Measurements from ENCODE around the gene PRDX2.

The PRDX2 gene

DNA sequence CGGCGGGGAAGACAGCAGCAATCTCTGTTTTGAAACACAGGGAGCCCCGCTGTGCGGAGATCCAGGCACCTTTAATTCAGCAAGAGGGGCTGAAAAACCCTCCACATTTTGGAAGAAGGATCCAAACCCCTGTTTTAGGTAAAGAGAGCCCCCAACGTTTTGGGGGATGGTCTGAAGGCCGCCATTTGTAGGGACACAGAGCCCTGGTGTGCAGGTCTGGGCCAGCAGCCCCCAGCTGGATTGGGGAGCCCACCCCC, 22.8 kb downstream of the PRDX2 start:
- DNase-seq: no peak

DNA sequence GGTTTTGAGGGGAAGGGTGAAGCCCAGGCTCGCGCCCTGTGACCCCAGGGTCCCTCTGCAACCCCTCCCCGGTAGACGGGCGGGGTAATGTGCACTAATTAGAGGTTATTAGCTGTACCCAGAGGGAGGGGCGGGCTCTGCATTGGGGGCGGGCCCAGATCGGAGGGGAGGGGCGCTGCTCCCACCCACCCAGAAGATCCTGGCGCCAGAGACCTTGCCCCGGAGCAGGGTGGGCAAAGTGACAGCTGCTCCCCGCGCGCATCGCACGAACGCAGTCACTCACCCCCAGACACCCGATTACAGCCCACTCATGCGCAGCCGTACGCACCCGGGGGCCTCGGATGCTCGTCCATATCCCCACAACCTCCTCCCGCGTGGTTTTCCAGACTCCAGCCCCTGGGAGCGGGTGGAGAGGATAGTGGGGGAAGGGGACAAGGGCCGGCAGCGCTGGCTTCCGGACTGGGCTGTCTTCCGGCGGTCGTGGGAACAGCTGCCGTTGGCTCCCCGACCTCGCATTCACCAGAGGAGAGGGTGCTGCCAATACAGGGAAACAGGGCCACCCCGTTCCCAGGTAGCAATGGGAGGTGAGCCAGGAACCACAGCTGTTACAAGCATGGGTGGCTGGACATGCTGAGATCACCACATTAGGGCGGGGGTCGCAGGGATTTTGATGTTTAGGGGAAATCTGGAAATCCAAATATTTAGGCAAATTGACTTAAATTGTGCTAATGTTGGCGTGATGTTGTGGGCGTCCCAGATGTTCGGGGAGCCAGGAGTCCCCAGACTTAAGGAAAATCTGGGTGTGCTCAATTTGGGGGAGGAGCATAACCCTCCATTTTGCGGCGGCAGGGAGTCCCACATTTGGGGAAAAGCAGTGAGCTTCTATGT, 23.3 kb downstream of the PRDX2 start:
- peak; percentile 34 for DNase-seq

DNA sequence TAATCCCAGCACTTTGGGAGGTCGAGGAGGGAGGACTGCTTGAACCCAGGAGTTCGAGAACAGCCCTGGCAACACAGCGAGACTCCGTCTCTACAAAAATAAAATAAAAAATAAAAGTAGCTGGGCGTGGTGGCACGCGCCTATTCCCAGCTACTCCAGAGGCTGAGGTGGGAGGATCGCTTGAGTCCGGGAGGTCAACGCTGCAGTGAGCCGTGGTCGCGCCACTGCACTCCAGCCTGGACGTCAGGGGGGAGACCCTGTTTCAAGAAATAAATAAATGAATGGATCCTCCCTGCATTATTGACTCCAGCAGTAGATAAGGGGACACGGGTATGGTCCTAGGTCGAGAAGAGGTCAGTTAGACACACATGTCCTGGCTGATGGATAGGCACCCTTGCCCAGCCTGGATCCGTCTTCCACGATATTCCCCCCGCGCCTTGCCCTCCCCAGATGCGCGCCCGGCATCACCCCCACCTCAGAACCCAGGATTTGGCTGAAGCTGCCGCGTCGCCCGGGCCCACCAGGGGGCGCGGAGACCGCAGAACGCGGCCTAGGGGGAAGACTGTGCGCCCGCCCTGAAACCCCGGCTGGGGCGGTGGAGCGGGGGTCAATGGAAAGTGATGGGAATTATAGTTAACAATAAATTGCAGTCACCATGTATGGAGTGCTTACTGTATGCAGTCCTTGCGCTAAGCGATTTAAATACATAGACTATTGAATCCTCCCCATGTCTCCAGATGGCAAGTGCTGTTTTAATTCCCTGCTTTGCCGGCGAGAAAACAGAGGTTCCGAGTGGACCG, 24.2 kb downstream of the PRDX2 start:
- DNase-seq: peak; percentile 72

DNA sequence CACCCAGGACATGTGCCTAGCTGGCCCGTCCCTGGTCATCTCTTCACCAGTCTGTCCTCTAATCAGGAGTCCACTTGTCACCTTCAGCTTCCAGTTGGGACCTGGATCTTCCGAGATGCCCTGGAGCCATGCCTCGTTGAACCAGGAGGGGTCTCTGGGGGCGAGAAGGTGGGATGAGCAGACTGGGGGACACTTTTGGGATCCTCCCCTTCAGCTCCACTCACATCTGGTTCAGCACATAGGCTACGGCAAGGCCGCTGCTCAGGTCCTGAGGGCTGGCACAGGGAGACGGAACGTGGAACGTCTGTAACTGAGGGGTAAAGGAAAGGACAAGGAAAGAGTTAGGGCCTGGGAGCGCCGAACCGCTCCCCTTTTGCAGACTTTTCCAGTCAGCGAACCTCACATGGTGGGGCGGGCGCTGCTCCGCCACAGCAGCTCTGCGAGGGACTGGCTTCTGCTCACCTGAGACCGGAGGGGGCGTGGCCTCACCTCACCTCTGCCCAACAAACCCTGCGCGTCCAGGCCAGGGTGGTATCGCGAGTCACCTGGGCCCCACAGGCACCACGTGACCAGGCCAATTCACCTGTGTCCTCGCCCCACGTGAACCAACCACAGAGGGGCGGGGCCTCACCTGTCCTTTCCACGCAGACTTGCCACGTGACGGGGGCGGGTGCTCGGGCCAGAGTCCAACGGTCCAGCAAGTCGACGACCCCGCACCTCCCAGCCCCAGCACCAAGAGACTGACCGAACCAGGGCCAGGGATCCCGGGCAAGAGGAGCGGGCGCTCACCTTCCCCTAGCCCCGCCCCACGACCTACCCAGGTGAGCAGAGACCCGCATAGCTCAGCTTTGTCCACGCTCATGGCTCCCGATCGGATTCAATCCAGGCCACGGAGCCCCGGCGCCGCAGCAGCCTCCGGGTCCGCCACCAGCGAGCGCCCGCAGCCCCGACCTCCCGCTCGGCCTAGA, 26.7 kb downstream of the PRDX2 start, which contains the start of gene HOOK2:
TSS of gene HOOK2 (minus strand) at position 965 of the 968 bp plus-strand sequence. CDS start at position 862, 103 bp downstream.
- no peak for DNase-seq

DNA sequence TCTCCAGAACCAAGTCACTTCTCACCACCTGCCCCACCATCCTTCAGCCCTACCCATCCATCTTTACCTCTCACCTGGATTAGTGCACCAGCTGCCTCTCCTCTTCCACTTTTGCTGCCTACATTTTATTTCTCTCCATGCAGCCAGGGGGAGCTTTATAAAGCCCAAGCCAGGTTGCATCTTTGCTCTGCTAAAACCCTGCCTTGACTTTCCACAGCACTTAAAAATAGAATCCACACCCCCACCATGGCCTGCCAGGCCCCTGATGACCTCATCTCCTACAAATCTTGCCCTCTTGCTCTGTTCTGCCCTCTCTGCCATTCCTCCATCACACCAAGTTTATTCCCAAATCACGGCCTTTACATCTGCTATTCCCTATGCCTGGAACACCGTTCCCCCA, 28.0 kb downstream of the PRDX2 start:
- DNase-seq: no peak

DNA sequence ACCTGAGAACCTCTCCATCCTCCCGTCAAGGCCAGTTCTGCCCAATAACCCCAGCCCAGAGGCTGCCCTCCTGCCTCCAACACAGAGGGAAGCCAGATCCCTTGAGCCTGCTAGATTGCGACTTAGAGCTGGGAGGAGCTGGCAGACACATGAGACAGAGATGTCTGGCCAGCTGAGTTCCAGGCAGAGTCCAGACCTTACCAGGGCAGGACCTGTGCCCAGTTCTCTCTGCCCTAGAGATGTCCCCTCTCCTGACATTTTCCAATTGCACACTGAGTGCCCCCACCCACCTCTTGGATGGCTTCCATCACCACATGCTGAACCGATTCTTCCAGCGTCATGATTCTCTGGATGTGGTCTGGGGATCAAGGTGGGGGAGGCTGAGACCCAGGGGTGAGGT, 29.3 kb downstream of the PRDX2 start:
- no peak for DNase-seq

DNA sequence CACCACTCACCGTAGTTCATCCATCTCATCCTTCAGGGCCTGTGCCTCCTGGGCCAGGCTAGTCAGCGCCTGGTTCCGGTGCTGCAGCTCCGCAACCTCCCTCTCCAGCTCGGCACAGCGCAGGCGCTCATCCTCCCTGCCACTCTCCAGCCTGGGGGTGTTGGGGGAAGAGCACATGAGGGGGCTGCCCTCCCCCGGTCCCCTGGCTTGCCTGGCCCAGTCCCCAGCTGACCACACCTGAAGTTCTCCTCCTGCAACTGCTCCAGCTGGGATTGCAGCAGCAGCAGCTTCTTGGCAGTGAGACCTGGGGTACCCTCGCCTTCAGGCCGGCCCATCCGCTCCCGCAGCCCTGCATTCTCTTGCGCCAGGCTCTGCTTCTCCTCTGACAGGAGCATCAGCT, 30.7 kb downstream of the PRDX2 start:
- no peak for DNase-seq

DNA sequence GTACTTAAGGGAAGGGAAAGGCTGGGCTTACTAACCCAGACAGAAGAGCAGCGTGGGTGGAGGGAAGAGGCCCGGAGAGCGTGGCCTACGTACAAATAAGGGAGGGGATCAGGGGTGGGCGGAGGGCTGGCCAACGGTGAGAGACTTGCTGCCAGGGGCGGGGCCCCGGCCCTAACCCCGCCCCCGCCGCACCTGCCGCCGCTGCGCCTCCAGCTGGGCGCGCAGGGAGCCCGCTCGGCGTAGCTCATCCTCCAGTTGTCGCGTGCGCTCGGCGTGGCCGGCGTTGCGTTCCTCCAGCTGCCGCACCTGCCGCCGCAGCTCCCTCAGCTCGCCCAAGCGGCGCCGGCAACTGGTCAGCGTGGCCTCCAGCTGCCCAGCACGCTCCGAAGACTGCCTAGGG, 31.9 kb downstream of the PRDX2 start:
- DNase-seq: peak; percentile 77

DNA sequence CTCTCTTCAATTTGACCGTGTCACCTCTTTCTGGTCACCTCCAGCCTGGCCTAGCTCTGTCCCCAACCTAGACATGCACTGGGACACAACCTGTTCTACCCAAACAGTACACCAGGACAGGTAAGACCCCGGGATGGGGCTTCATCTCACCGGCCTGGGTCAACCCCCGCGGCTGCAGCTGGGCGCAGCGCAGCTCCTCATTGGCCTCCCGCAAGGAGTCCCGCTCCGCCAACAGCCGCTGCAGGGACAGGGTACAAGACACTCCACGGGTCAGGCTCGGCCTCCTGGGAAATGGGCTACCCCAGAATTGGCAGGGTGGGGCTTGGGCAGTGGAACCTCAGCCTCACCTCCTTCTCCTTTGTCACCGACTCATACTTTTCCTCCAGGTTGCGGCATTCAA, 33.9 kb downstream of the PRDX2 start:
- DNase-seq: no peak

DNA sequence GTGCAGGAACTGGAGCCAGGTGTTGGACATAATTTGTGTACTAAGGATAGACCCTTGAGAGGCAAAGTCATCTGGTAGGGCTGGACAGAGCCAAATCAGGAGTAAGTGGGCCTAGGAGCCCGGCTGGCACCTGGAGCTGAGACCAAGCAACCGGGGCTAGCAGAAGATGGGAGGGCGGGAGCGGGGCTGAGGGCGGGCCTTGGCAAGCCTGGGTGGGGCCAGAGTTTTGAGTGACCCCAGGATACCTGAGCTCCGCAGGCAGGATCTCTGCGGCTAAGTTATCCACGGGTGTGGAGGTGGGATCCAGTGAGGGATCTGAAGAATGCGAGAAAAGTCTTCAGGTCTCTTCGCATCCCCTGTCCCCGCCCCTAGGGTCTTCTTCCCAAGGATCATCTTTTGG, 34.5 kb downstream of the PRDX2 start:
- no peak for DNase-seq

DNA sequence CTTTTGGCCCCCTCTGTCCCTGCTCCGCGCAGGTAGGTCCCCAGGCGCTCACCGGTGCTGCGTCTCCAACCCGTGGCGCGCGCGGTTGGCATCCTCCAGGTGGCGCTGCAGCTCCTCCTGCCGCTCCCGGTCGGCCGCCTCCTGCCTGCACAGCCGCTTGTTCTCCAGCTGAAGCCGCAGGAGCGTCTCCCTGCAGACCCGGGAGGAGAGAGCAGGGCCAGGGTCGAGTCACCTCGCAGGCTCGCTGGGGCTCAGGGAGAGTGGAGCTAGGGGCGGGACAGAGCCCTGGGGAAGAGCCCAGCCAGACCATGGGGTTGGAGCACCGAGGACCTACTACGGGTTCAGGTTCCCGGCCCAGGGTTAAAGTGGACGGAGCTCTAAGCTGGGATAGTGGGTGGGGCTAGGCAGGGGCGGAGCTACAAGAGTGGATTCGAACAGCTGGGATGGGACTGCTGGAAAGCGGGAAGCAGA, 35.5 kb downstream of the PRDX2 start:
- DNase-seq: no peak

DNA sequence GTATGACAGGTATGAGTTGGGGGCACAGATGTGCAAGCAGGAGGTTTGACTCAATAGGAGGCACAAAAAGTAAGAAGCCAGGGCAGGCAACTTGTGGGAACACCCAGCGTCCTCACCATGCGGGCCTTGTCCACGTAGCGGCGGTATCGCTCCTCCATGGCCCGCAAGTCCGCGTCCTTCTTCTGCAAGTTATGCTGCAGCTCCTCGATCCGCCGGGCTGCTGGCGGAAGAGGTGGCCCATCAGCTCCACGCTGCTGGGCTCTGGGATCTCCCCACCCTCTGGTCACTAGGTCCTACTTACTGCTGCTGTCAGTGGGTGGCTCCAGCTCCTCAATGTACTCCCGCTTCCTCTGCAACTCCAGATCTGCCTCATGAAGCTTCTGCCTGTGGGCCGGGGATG, 36.9 kb downstream of the PRDX2 start:
- no peak for DNase-seq

DNA sequence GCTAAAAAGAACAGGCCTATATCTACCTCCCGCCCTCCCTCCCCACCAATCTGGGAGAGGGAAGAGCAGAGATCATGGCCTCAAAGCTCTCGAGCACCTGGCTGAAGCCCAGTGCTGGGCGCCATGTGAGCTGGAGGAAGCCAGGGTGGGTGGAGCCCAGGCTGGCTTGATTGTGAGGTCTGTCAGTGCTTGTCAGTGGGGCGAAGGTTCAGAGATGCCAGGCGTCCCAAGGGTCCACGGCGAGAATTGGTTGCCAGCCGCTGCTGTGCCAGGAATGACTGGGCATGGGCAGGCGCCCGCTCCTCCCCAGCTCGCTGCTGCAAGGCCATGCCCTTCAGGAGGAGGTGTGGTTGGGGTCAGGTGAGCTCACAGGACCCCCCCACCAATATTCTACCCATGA, 38.5 kb downstream of the PRDX2 start:
- no peak for DNase-seq

DNA sequence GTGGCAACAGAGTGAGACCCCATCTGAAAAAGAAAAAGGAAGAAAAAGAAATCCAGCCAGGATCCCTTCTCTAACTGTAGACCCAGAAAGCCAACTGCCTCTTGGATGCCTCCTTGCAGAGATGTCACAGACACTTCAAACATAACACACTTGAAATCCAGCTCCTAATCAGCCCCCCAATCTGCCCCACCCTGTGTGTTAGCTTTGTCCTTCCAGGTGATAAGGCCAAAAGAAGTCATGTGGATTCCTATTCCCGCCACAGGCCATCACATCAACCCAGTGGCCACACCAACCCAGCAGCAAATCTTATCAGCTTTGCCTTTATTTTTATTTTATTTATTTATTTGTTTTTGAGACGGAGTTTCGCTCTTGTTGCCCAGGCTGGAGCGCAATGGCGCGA, 41.9 kb downstream of the PRDX2 start:
- DNase-seq: no peak

DNA sequence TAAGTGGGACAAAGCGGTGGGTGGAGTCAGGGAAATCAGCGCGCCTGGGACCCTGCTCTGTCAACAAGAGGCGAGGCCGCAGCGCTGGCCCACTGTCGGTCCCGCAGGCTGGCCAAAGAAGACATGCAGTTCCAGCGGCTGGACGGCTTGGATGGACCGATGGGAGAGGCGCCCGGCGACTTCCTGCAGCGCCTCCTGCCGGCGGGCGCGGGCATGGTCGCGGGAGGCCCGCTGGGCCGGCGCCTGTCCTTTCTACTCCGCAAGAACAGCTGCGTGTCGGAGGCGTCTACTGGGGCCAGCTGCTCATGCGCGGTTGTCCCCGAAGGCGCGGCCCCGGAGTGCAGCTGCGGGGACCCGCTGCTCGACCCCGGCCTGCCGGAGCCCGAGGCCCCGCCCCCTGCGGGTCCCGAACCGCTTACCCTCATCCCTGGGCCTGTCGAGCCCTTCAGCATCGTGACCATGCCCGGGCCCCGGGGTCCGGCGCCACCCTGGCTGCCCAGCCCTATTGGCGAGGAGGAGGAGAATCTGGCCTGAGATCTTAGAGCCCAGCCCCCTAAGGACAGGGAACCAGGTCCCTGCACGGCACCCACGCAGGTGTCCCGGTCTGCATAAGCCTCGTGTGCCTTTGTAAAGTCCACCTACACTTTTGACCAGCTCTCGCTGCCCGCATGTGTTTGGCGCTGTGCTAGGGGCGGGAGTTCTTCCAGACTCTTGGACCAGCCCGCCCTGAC, 43.9 kb downstream of the PRDX2 start:
- DNase-seq: peak; percentile 42

DNA sequence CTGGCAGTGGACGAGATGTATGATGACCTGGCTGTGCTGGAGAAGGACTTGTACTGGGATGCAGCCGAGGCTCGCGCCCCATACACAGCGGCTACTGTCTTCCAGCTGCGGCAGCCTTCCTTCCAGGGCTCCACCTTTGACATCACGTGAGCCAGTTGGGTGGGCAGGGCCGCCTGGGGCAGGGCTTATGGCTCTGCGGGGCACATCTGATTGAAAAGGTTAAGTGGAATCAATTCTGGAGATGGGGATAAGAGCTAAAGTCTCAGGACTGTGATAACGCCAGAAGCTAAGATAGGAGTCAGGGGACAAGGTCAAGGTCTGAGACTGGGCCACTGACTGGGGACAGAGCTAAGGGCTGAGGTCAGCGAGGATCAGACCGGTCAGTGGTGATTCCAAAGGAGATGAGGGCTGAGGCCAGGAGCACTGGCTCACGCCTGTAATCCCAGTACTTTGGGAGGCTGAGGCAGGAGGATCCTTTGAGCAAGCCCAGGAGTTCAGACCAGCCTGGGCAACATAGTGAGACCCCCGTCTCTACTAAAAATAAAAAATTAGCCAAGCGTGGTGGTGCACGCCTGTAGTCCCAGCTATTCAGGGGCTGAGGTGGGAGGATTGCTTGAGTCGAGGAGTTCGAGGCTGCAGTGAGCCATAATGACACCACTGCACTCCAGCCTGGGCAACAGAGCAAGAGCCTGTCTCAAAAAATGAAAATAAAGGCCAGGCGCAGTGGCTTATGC, 45.3 kb downstream of the PRDX2 start:
- DNase-seq: no peak

DNA sequence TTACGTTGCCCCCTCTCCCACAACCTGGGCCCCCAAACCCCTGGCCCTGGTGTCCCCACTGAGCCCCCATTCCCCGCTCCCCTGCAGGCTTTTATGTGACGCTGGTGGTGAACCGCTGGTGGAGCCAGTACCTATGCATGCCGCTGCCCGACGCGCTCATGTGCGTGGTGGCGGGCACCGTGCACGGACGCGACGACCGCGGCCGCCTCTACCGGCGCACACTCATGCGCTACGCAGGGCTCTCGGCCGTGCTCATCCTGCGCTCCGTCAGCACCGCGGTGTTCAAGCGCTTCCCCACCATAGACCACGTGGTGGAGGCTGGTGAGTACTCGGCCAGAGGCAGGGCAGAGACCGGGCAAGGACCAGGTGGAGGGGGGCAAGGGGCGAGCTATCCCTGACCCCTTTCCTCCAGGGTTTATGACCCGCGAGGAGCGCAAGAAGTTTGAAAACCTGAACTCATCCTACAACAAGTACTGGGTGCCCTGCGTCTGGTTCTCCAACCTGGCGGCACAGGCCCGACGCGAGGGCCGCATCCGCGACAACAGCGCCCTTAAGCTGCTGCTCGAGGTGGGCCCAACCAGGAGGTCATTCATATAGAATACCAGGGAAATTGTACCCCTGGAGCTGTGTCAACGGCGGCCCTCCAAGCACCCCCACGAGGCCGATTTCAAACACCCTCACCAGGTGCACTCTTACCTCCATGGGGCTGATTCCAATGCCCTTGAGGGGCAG, 47.0 kb downstream of the PRDX2 start:
- no peak for DNase-seq

DNA sequence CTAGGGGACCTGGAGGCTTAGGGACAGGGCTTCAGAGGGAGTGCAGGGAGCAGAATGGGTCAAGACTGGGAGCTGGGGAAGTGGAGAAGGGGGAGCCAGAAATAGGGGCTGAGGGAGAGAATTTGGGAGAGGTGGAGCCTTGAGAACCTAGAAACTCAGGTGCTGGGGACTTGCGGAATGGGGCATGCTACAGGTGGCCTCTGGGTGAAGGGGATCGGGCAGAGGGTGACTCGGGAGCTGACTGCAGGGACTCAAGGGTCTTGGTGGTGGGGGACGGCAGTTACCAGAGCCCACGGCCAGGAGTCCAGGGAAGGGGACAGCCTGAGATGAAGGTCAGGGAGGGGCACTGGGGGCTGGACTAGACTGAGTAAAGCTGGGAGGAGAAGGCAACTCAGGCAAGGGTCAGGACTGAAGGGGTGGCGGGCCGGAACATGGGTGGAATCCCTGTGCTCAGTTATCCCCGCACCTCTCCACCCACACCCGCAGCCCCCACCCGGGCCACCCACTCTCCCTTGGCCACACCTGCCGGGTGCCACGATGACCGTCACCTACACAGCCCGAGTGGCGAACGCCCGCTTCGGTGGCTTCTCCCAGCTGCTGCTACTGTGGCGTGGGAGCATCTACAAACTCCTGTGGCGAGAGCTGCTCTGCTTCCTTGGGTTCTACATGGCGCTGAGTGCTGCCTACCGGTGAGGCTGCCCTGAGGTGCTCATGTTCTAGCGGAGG, 49.4 kb downstream of the PRDX2 start:
- no peak for DNase-seq

DNA sequence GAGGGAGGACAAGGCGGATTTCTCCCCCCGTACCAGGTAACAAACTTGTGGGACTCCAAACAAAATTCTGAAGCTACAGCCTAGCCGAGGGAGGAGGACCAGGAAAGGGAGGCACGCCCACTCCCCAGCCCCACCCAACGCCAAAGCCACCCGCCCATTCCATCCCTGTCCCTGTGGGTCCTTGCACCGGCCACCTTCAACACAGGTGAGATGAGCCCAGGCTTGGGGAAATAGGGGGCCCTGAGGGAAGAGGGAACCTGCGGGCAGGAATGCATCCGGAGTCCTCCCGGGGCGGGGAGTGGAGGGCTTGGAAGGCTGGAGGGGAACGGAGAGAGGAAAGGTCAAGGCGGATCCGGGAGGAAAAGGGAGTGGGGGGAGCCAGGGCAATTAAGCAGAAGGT, 50.0 kb downstream of the PRDX2 start, which contains the start of gene BEST2:
TSS of gene BEST2 (plus strand) at position 157 of the 400 bp plus-strand sequence. CDS start 802 bp downstream, outside the sequence.
- no peak for DNase-seq

DNA sequence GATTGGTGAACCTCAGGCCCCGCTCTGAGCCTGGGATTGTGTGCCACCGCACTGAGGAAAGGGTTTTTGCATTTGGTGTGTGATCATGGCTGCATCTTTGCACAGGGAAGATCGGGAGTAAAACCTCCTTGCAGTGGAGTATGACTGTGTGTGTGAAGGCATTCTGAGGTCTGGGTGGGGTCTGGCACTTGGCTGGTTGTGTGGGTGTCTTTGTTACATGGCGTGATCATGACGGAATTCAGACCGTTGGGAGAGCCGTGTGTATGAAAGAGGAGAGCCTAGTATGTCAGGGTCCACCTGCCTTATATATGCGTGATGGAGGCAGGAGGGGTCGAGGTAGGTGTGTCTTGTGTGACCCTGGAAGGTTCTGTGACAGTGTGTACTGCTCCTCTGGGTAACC, 50.7 kb downstream of the PRDX2 start:
- no peak for DNase-seq

Measured in stimulated activated naive CD4-positive, alpha-beta T cell treated with Interleukin-2 at 50 U/mL for 16 hours (primary cell).